ENCODE results near the gene GPANK1.
A peak's percentile ranks its signal among the peaks of the same experiment; 100 is the strongest.

Gene GPANK1

GRCh38 chr6:31619805-31620585 lies 44.8 kb downstream of the GPANK1 start (continued):
- TF ChIP-seq, protein P1, sequence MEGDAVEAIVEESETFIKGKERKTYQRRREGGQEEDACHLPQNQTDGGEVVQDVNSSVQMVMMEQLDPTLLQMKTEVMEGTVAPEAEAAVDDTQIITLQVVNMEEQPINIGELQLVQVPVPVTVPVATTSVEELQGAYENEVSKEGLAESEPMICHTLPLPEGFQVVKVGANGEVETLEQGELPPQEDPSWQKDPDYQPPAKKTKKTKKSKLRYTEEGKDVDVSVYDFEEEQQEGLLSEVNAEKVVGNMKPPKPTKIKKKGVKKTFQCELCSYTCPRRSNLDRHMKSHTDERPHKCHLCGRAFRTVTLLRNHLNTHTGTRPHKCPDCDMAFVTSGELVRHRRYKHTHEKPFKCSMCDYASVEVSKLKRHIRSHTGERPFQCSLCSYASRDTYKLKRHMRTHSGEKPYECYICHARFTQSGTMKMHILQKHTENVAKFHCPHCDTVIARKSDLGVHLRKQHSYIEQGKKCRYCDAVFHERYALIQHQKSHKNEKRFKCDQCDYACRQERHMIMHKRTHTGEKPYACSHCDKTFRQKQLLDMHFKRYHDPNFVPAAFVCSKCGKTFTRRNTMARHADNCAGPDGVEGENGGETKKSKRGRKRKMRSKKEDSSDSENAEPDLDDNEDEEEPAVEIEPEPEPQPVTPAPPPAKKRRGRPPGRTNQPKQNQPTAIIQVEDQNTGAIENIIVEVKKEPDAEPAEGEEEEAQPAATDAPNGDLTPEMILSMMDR (tag by site-specific recombination; IDR thresholded peaks at IDR 0.05), result no peak
- TF ChIP-seq ZXDB (tag by site-specific recombination; IDR thresholded peaks at IDR 0.05) (peak; percentile 62), ZNF121 (tag by site-specific recombination; IDR thresholded peaks at IDR 0.05) (no peak), ZNF692 (tag by site-specific recombination; IDR thresholded peaks at IDR 0.05) (peak; percentile 32), GLI4 (tag by site-specific recombination; IDR thresholded peaks at IDR 0.05) (no peak), ZNF302 (tag by site-specific recombination; IDR thresholded peaks at IDR 0.05; ENCODE audit: low read depth) (no peak), ZBTB48 (tag by site-specific recombination; IDR thresholded peaks at IDR 0.05) (peak; percentile 26; the same call in 1 of the 2 replicates), ZNF146 (tag by site-specific recombination; IDR thresholded peaks at IDR 0.05) (no peak), ZNF777 (tag by site-specific recombination; IDR thresholded peaks at IDR 0.05; ENCODE audit: borderline replicate concordance) (no peak; the same call in 1 of the 2 replicates), ZNF214 (tag by site-specific recombination; IDR thresholded peaks at IDR 0.05; ENCODE audit: borderline replicate concordance) (no peak), ZFP69B (tag by site-specific recombination; IDR thresholded peaks at IDR 0.05) (peak; percentile 73), ZNF2 (tag by site-specific recombination; IDR thresholded peaks at IDR 0.05) (peak; percentile 83), ZNF707 (tag by site-specific recombination; IDR thresholded peaks at IDR 0.05) (no peak), KLF10 (tag by site-specific recombination; IDR thresholded peaks at IDR 0.05) (peak; percentile 99), ZBTB20 (tag by site-specific recombination; IDR thresholded peaks at IDR 0.05) (peak; percentile 69), YY2 (tag by site-specific recombination; IDR thresholded peaks at IDR 0.05) (peak; percentile 46), ZNF184 (tag by site-specific recombination; IDR thresholded peaks at IDR 0.05) (no peak), ZNF366 (tag by site-specific recombination; conservative IDR thresholded peaks at IDR 0.05) (peak; percentile 96), ZNF555 (tag by site-specific recombination; conservative IDR thresholded peaks at IDR 0.05) (no peak), ZNF654 (tag by site-specific recombination; IDR thresholded peaks at IDR 0.05; ENCODE audit: low read depth) (no peak), IKZF3 (tag by site-specific recombination; IDR thresholded peaks at IDR 0.05) (peak; percentile 94), PATZ1 (tag by site-specific recombination; IDR thresholded peaks at IDR 0.05) (peak; percentile 90), SETDB1 (IDR thresholded peaks at IDR 0.05; ENCODE audit: insufficient read length, low read length) (peak; percentile 48), KLF9 (tag by site-specific recombination; IDR thresholded peaks at IDR 0.05; ENCODE audit: low read depth) (peak; percentile 71), EGR2 (tag by site-specific recombination; IDR thresholded peaks at IDR 0.05; ENCODE audit: low read depth) (peak; percentile 89), ZNF324 (tag by site-specific recombination; IDR thresholded peaks at IDR 0.05) (peak; percentile 90)
- TF ChIP-seq, protein P2, sequence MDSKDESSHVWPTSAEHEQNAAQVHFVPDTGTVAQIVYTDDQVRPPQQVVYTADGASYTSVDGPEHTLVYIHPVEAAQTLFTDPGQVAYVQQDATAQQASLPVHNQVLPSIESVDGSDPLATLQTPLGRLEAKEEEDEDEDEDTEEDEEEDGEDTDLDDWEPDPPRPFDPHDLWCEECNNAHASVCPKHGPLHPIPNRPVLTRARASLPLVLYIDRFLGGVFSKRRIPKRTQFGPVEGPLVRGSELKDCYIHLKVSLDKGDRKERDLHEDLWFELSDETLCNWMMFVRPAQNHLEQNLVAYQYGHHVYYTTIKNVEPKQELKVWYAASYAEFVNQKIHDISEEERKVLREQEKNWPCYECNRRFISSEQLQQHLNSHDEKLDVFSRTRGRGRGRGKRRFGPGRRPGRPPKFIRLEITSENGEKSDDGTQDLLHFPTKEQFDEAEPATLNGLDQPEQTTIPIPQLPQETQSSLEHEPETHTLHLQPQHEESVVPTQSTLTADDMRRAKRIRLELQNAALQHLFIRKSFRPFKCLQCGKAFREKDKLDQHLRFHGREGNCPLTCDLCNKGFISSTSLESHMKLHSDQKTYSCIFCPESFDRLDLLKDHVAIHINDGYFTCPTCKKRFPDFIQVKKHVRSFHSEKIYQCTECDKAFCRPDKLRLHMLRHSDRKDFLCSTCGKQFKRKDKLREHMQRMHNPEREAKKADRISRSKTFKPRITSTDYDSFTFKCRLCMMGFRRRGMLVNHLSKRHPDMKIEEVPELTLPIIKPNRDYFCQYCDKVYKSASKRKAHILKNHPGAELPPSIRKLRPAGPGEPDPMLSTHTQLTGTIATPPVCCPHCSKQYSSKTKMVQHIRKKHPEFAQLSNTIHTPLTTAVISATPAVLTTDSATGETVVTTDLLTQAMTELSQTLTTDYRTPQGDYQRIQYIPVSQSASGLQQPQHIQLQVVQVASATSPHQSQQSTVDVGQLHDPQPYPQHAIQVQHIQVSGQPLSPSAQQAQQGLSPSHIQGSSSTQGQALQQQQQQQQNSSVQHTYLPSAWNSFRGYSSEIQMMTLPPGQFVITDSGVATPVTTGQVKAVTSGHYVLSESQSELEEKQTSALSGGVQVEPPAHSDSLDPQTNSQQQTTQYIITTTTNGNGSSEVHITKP (tag by site-specific recombination; IDR thresholded peaks at IDR 0.05), result peak; percentile 97
- TF ChIP-seq, protein P3, sequence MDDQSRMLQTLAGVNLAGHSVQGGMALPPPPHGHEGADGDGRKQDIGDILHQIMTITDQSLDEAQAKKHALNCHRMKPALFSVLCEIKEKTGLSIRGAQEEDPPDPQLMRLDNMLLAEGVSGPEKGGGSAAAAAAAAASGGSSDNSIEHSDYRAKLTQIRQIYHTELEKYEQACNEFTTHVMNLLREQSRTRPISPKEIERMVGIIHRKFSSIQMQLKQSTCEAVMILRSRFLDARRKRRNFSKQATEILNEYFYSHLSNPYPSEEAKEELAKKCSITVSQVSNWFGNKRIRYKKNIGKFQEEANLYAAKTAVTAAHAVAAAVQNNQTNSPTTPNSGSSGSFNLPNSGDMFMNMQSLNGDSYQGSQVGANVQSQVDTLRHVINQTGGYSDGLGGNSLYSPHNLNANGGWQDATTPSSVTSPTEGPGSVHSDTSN (CRISPR knock-in tag; IDR thresholded peaks at IDR 0.05), result no peak; the same call in 1 of the 2 replicates
- TF ChIP-seq, protein P4, sequence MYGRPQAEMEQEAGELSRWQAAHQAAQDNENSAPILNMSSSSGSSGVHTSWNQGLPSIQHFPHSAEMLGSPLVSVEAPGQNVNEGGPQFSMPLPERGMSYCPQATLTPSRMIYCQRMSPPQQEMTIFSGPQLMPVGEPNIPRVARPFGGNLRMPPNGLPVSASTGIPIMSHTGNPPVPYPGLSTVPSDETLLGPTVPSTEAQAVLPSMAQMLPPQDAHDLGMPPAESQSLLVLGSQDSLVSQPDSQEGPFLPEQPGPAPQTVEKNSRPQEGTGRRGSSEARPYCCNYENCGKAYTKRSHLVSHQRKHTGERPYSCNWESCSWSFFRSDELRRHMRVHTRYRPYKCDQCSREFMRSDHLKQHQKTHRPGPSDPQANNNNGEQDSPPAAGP (tag by site-specific recombination; IDR thresholded peaks at IDR 0.05), result peak; percentile 86

All from HEK293 (cell line).